ENCODE data around the gene ARHGAP9. TPM values are rescaled to one million over a fixed set of nuclear protein-coding genes. Genes with fewer than 3 reads are reported as not detected.
A peak's percentile ranks its signal among the peaks of the same experiment; 100 is the strongest.

Gene ARHGAP9
- total and polyA plus RNA-seq, 2 of the 8 experiments (the other 6 are each of a cell fraction or from before 2014, with no cell fraction given): 3.2 to 6.0 TPM

GRCh38 chr12:57459750-57460467 lies 19.8 kb downstream of the ARHGAP9 start, which contains the start of gene GLI1:
TSS of gene GLI1 (plus strand) at chr12:57459785. CDS start at chr12:57463692, 3,907 bp downstream.
- Histone ChIP-seq H3K36me3 (ENCODE audit: control insufficient read depth in 2 of 4, insufficient read depth in 4 of 4, low read length in 3 of 4) (peaks cover 0 to 4% (median 0%) of the 10 kb centered on the region in 4 experiments; a peak in 2 of 8 replicates), H2BK120ac (replicated peaks; ENCODE audit: low read depth, low read length) (peak within 1 kb of the TSS; percentile 34), H4K20me1 (replicated peaks in 1 of 2; ENCODE audit: control insufficient read depth in 1 of 2, insufficient read depth in 2 of 2, low read length in 2 of 2) (no peaks in the 10 kb centered on the region), H3K9me3 (ENCODE audit: insufficient read depth in 2 of 2, low read depth in 1 of 2, low read length in 1 of 2) (no peaks in the 10 kb centered on the region), H3K9ac (replicated peaks in 1 of 4; ENCODE audit: extremely low read depth in 1 of 4, low read depth in 3 of 4, low read length in 3 of 4) (peak within 1 kb of the TSS in 2 of 4 experiments; percentile 40 to 44; a peak in 4 of 7 replicates), H3K4me1 (replicated peaks in 1 of 4; ENCODE audit: control insufficient read depth in 3 of 4, insufficient read depth in 4 of 4, low read length in 3 of 4) (peaks cover 0 to 25% (median 15%) of the 10 kb centered on the region in 4 experiments; a peak in 6 of 7 replicates), H2BK12ac (ENCODE audit: low read depth, low read length) (peak within 1 kb of the TSS; percentile 43; the same call in 1 of the 2 replicates), H3K27me3 (replicated peaks in 1 of 4; ENCODE audit: control insufficient read depth in 3 of 4, extremely low read depth in 1 of 4, insufficient read depth in 3 of 4, low read length in 3 of 4) (no peaks in the 10 kb centered on the region), H2BK5ac (ENCODE audit: low read depth, low read length) (peak within 1 kb of the TSS; percentile 85; the same call in 1 of the 2 replicates), H3K14ac (ENCODE audit: insufficient read length) (no peak within 1 kb of the TSS), H4K8ac (ENCODE audit: extremely low read depth, insufficient read depth, low read length) (no peak within 1 kb of the TSS; the same call in 1 of the 2 replicates), H2BK20ac (ENCODE audit: low read length) (0 out of 2 replicates have a peak within 1 kb of the TSS, but pooled peaks have one; percentile 48), H2AFZ (ENCODE audit: low read length) (no peak within 1 kb of the TSS), H3K56ac (replicated peaks; ENCODE audit: insufficient read length, low read depth, low read length) (peak within 1 kb of the TSS; percentile 52), H3K23me2 (ENCODE audit: low read depth, low read length) (peaks cover 14% of the 10 kb centered on the region), H3K23ac (ENCODE audit: insufficient read length) (no peak within 1 kb of the TSS), H3K27ac (ENCODE audit: low read depth, low read length) (peak within 1 kb of the TSS; percentile 87; the same call in 1 of the 2 replicates), H3K4ac (replicated peaks; ENCODE audit: insufficient read length, low read depth, low read length) (peak within 1 kb of the TSS; percentile 87), H4K5ac (ENCODE audit: insufficient read length, low read depth, low read length) (peak within 1 kb of the TSS; percentile 86), H4K91ac (replicated peaks; ENCODE audit: insufficient read length, low read length) (peak within 1 kb of the TSS; percentile 68), H3K79me1 (ENCODE audit: low read depth, low read length) (no peaks in the 10 kb centered on the region), H2BK15ac (ENCODE audit: low read length) (peak within 1 kb of the TSS; percentile 92), H3K4me2 (ENCODE audit: insufficient read depth in 1 of 2, low read depth in 2 of 2, low read length in 2 of 2) (peak within 1 kb of the TSS; percentile 85 to 95), H3K4me3 (ENCODE audit: extremely low read depth in 1 of 4, insufficient read depth in 2 of 4, low read depth in 3 of 4, low read length in 4 of 4) (peak within 1 kb of the TSS; percentile 67 to 91 (median 78)), H2AK5ac (ENCODE audit: low read depth, low read length) (no peak within 1 kb of the TSS), H3K79me2 (ENCODE audit: control insufficient read depth in 1 of 2, insufficient read depth in 2 of 2, low read length in 2 of 2) (peaks cover 0 to 16% of the 10 kb centered on the region in 2 experiments; a peak in 1 of 4 replicates), H3K18ac (ENCODE audit: extremely low read depth, low read length) (peak within 1 kb of the TSS; percentile 62)
- FAIRE-seq: no peak
- TF ChIP-seq EP300 (IDR thresholded peaks at IDR 0.05; ENCODE audit: borderline replicate concordance in 1 of 2, low read depth in 2 of 2, low read length in 2 of 2): peak in 1 of 2 experiments; percentile 51; a peak in 1 of 3 replicates
- peak; percentile 45; the same call in 1 of the 2 replicates for TF ChIP-seq PHF8 (conservative IDR thresholded peaks at IDR 0.05; ENCODE audit: low read depth, low read length)
- peak; percentile 37 for TF ChIP-seq ASH2L (IDR thresholded peaks at IDR 0.05; ENCODE audit: low read length)
- no peak for TF ChIP-seq TAF7 (optimal IDR thresholded peaks at IDR 0.05; ENCODE audit: borderline replicate concordance, low read depth, low read length)
- no peak for TF ChIP-seq KDM4A (IDR thresholded peaks at IDR 0.05; ENCODE audit: low read depth, low read length, severe bottlenecking)
- DNase-seq (ENCODE audit: low read depth in 1 of 2, low spot score in 2 of 2): no peak
- WGBS, 2 experiments (ENCODE audit: extremely low coverage in 1 of 2, insufficient coverage in 1 of 2, insufficient read length in 1 of 2, insufficient replicate concordance in 2 of 2, low coverage in 1 of 2, low lambda C conversion rate in 2 of 2, missing lambda C conversion rate in 1 of 2): 2% methylated on average over 3 of the region's 36 CpGs; no CpG with 5 or more reads in 1 of the 2 experiments
- POLR2A ChIA-PET (ENCODE audit: partially characterized antibody): interaction anchor here (0.6 to 6.4 kb wide), 9 partner anchors 7 to 372 kb away, joined by 3 to 51 read pairs (median 4); partner anchors contain the start of genes INHBC and SHMT2
- CTCF ChIA-PET (ENCODE audit: partially characterized antibody): interaction anchor here (0.8 to 18.5 kb wide), 12 partner anchors 10 to 370 kb away, joined by 3 to 478 read pairs (median 6); partner anchors contain the start of genes ARHGAP9, MARS1 and STAC3

Data from H1 (cell line).